ENCODE results near the gene TNIK.

The TNIK gene

GRCh38 chr3:171270541-171270940, 189.7 kb downstream of the TNIK start:
- H3K4me1 Mint-ChIP-seq (ENCODE audit: low read depth), result peaks cover 72% of the 10 kb centered on the region
- peak overlapping the region; percentile 58 for H3K27ac Mint-ChIP-seq
- DNase-seq (ENCODE audit: low spot score), result no peak
- H3K4me3 Mint-ChIP-seq, result peak overlapping the region; percentile 25
- H3K9me3 Mint-ChIP-seq, result peaks cover 9% of the 10 kb centered on the region
- peaks cover 20% of the 10 kb centered on the region for H3K36me3 Mint-ChIP-seq (ENCODE audit: low read depth)
- H3K27me3 Mint-ChIP-seq (ENCODE audit: low read depth), result no peaks in the 10 kb centered on the region

- Mint-ChIP-seq H3K4me1 (ENCODE audit: low read depth) (peaks cover 68% of the 10 kb centered on the region), H3K27me3 (ENCODE audit: low read depth) (no peaks in the 10 kb centered on the region), H3K4me3 (peak overlapping the region; percentile 25), H3K9me3 (peaks cover 5% of the 10 kb centered on the region), H3K36me3 (ENCODE audit: low read depth) (peaks cover 14% of the 10 kb centered on the region), H3K27ac (peak overlapping the region; percentile 6)
- DNase-seq (ENCODE audit: low spot score), result no peak
Observed at GRCh38 chr3:171269542-171269941, 190.7 kb downstream of the TNIK start.

GRCh38 chr3:171268677-171269076, 191.5 kb downstream of the TNIK start:
- peaks cover 13% of the 10 kb centered on the region for H3K36me3 Mint-ChIP-seq (ENCODE audit: low read depth)

GRCh38 chr3:171267104-171267503, 193.1 kb downstream of the TNIK start:
- no peak for DNase-seq (ENCODE audit: low spot score)
- Mint-ChIP-seq H3K9me3 (no peaks in the 10 kb centered on the region), H3K36me3 (ENCODE audit: low read depth) (peaks cover 10% of the 10 kb centered on the region), H3K27ac (peak overlapping the region; percentile 82), H3K4me1 (ENCODE audit: low read depth) (peaks cover 72% of the 10 kb centered on the region), H3K4me3 (peak overlapping the region; percentile 69), H3K27me3 (ENCODE audit: low read depth) (no peaks in the 10 kb centered on the region)

More at GRCh38 chr3:171268677-171269076, 191.5 kb downstream of the TNIK start:
- no peak for DNase-seq (ENCODE audit: low spot score)
- Mint-ChIP-seq H3K27ac (no peak overlapping the region), H3K9me3 (peaks cover 5% of the 10 kb centered on the region), H3K27me3 (ENCODE audit: low read depth) (no peaks in the 10 kb centered on the region), H3K4me3 (no peak overlapping the region), H3K4me1 (ENCODE audit: low read depth) (peaks cover 64% of the 10 kb centered on the region)

GRCh38 chr3:171266740-171267073, 193.5 kb downstream of the TNIK start:
- no peak for DNase-seq (ENCODE audit: low spot score)
- peak overlapping the region; percentile 82 for H3K27ac Mint-ChIP-seq
- peaks cover 10% of the 10 kb centered on the region for H3K36me3 Mint-ChIP-seq (ENCODE audit: low read depth)
- H3K27me3 Mint-ChIP-seq (ENCODE audit: low read depth), result no peaks in the 10 kb centered on the region
- no peaks in the 10 kb centered on the region for H3K9me3 Mint-ChIP-seq
- peak overlapping the region; percentile 69 for H3K4me3 Mint-ChIP-seq
- H3K4me1 Mint-ChIP-seq (ENCODE audit: low read depth), result peaks cover 74% of the 10 kb centered on the region

GRCh38 chr3:171266034-171266739, 194.0 kb downstream of the TNIK start:
- Mint-ChIP-seq H3K27ac (peak overlapping the region; percentile 83), H3K27me3 (ENCODE audit: low read depth) (no peaks in the 10 kb centered on the region), H3K9me3 (no peaks in the 10 kb centered on the region), H3K36me3 (ENCODE audit: low read depth) (peaks cover 13% of the 10 kb centered on the region), H3K4me1 (ENCODE audit: low read depth) (peaks cover 77% of the 10 kb centered on the region), H3K4me3 (peak overlapping the region; percentile 69)
- no peak for DNase-seq (ENCODE audit: low spot score)

- no peak for DNase-seq (ENCODE audit: low spot score)
- Mint-ChIP-seq H3K4me3 (no peak overlapping the region), H3K4me1 (ENCODE audit: low read depth) (peaks cover 73% of the 10 kb centered on the region), H3K27me3 (ENCODE audit: low read depth) (no peaks in the 10 kb centered on the region), H3K27ac (no peak overlapping the region), H3K36me3 (ENCODE audit: low read depth) (peaks cover 15% of the 10 kb centered on the region), H3K9me3 (no peaks in the 10 kb centered on the region)
Observed at GRCh38 chr3:171264758-171265157, 195.4 kb downstream of the TNIK start.

- Mint-ChIP-seq H3K4me1 (ENCODE audit: low read depth) (peaks cover 72% of the 10 kb centered on the region), H3K4me3 (peak overlapping the region; percentile 17), H3K9me3 (no peaks in the 10 kb centered on the region), H3K27me3 (ENCODE audit: low read depth) (no peaks in the 10 kb centered on the region), H3K27ac (peak overlapping the region; percentile 9), H3K36me3 (ENCODE audit: low read depth) (peaks cover 16% of the 10 kb centered on the region)
- no peak for DNase-seq (ENCODE audit: low spot score)
Observed at GRCh38 chr3:171262431-171262830, 197.8 kb downstream of the TNIK start.

GRCh38 chr3:171261487-171261886, 198.7 kb downstream of the TNIK start:
- H3K4me1 Mint-ChIP-seq (ENCODE audit: low read depth), result peaks cover 73% of the 10 kb centered on the region
- no peaks in the 10 kb centered on the region for H3K9me3 Mint-ChIP-seq
- no peak for DNase-seq (ENCODE audit: low spot score)
- peak overlapping the region; percentile 44 for H3K4me3 Mint-ChIP-seq
- H3K27me3 Mint-ChIP-seq (ENCODE audit: low read depth), result no peaks in the 10 kb centered on the region
- H3K36me3 Mint-ChIP-seq (ENCODE audit: low read depth), result peaks cover 19% of the 10 kb centered on the region
- H3K27ac Mint-ChIP-seq, result peak overlapping the region; percentile 49

- peaks cover 75% of the 10 kb centered on the region for H3K4me1 Mint-ChIP-seq (ENCODE audit: low read depth)
Observed at GRCh38 chr3:171260899-171261298, 199.3 kb downstream of the TNIK start.

GRCh38 chr3:171260466-171260865, 199.7 kb downstream of the TNIK start:
- Mint-ChIP-seq H3K36me3 (ENCODE audit: low read depth) (peaks cover 22% of the 10 kb centered on the region), H3K9me3 (no peaks in the 10 kb centered on the region), H3K4me3 (no peak overlapping the region), H3K27ac (no peak overlapping the region), H3K27me3 (ENCODE audit: low read depth) (no peaks in the 10 kb centered on the region), H3K4me1 (ENCODE audit: low read depth) (peaks cover 75% of the 10 kb centered on the region)
- no peak for DNase-seq (ENCODE audit: low spot score)

More at GRCh38 chr3:171260899-171261298, 199.3 kb downstream of the TNIK start:
- DNase-seq (ENCODE audit: low spot score), result no peak
- Mint-ChIP-seq H3K9me3 (no peaks in the 10 kb centered on the region), H3K27me3 (ENCODE audit: low read depth) (no peaks in the 10 kb centered on the region), H3K27ac (peak overlapping the region; percentile 49), H3K36me3 (ENCODE audit: low read depth) (peaks cover 19% of the 10 kb centered on the region), H3K4me3 (peak overlapping the region; percentile 44)

- Mint-ChIP-seq H3K27ac (peak overlapping the region; percentile 97), H3K4me3 (peak overlapping the region; percentile 11)
Observed at GRCh38 chr3:171258316-171258715, 201.9 kb downstream of the TNIK start.

GRCh38 chr3:171257251-171258203, 202.7 kb downstream of the TNIK start:
- peak overlapping the region; percentile 97 for H3K27ac Mint-ChIP-seq
- peaks cover 34% of the 10 kb centered on the region for H3K36me3 Mint-ChIP-seq (ENCODE audit: low read depth)
- no peaks in the 10 kb centered on the region for H3K27me3 Mint-ChIP-seq (ENCODE audit: low read depth)
- H3K4me1 Mint-ChIP-seq (ENCODE audit: low read depth), result peaks cover 85% of the 10 kb centered on the region
- no peak for DNase-seq (ENCODE audit: low spot score)
- H3K9me3 Mint-ChIP-seq, result no peaks in the 10 kb centered on the region
- H3K4me3 Mint-ChIP-seq, result peak overlapping the region; percentile 75

More at GRCh38 chr3:171258316-171258715, 201.9 kb downstream of the TNIK start:
- H3K27me3 Mint-ChIP-seq (ENCODE audit: low read depth), result no peaks in the 10 kb centered on the region
- peaks cover 33% of the 10 kb centered on the region for H3K36me3 Mint-ChIP-seq (ENCODE audit: low read depth)
- DNase-seq (ENCODE audit: low spot score), result no peak
- H3K9me3 Mint-ChIP-seq, result no peaks in the 10 kb centered on the region
- H3K4me1 Mint-ChIP-seq (ENCODE audit: low read depth), result peaks cover 88% of the 10 kb centered on the region
